ENCODE measurements around the gene PHACTR4.
"Not testable (repeated sequence)": the region's sequence is repeated elsewhere in the genome, so short reads cannot be mapped to it uniquely, and the experiment has no call there.

Gene PHACTR4

GRCh38 chr1:28522537-28522936 is 153.0 kb downstream of the PHACTR4 start:
- not testable (repeated sequence) for DNase-seq (ENCODE audit: low read depth)

GRCh38 chr1:28525002-28525642 is 155.6 kb downstream of the PHACTR4 start:
- DNase-seq (ENCODE audit: low read depth): not testable (repeated sequence)

GRCh38 chr1:28526886-28527285 is 157.3 kb downstream of the PHACTR4 start:
- no peak for DNase-seq (ENCODE audit: low read depth)

- no peak for DNase-seq (ENCODE audit: low read depth)
These were observed 160.9 kb downstream of the PHACTR4 start for GRCh38 chr1:28530456-28530855.

GRCh38 chr1:28534671-28535070 is 165.1 kb downstream of the PHACTR4 start:
- no peak for DNase-seq (ENCODE audit: low read depth)

GRCh38 chr1:28535180-28535579 is 165.6 kb downstream of the PHACTR4 start:
- DNase-seq (ENCODE audit: low read depth): no peak

- DNase-seq (ENCODE audit: low read depth): no peak
These were observed 168.1 kb downstream of the PHACTR4 start for GRCh38 chr1:28537457-28538199.

GRCh38 chr1:28538286-28538685 is 168.7 kb downstream of the PHACTR4 start:
- no peak for DNase-seq (ENCODE audit: low read depth)

GRCh38 chr1:28540651-28541050 is 171.1 kb downstream of the PHACTR4 start:
- no peak for DNase-seq (ENCODE audit: low read depth)

GRCh38 chr1:28541414-28542015 is 172.0 kb downstream of the PHACTR4 start:
- DNase-seq (ENCODE audit: low read depth): not testable (repeated sequence)

- DNase-seq (ENCODE audit: low read depth): no peak
These were observed 175.7 kb downstream of the PHACTR4 start for GRCh38 chr1:28545246-28545628.

GRCh38 chr1:28548318-28548717 is 178.8 kb downstream of the PHACTR4 start:
- no peak for DNase-seq (ENCODE audit: low read depth)

Data from activated gamma-delta T cell treated with anti-CD3 and anti-CD28 coated beads, Interleukin-2, amount 50 U/mL, for 16 hours (primary cell).